Right lobe of liver (tissue), 6 donors: ENCODE data around the gene CPLX1. TPM values are rescaled to one million over a fixed set of nuclear protein-coding genes. Genes with fewer than 3 reads are reported as not detected.
"Not testable (repeated sequence)": the region's sequence is repeated elsewhere in the genome, so short reads cannot be mapped to it uniquely, and the experiment has no call there.

Experiments
- ATAC-seq, 4 donors: fragments of 200-7000 bp; cut with Tn5 transposase; one replicate each; pipeline ENCODE4 v1.9.1; 2020; ENCODE audit warnings: mild to moderate bottlenecking in 4 of 4, moderate library complexity in 4 of 4
- DNase-seq, 3 donors: peaks; one replicate each; pipeline ENCODE4 v3.0.0-alpha.2; 2020
- H3K27ac ChIP-seq, 3 donors: fragments of 200-600 bp; one replicate each; pipeline ENCODE4 v1.8.0; 2022
- H3K27me3 ChIP-seq, 2 donors: fragments of 200-600 bp; one replicate each; pipeline ENCODE4 v1.8.0; 2022
- H3K36me3 ChIP-seq, 4 donors: fragments of 200-600 bp; sonication (generic) in 1 of 4; one replicate each; pipeline versions ENCODE4 v1.5.1 to v1.8.0; 2017 to 2022; ENCODE audit warnings: control low read depth in 1 of 4
- H3K4me1 ChIP-seq, 4 donors: fragments of 200-600 bp; sonication (generic) in 1 of 4; one replicate each; pipeline versions ENCODE4 v1.5.1 to v1.8.0; 2017 to 2022; ENCODE audit warnings: control low read depth in 1 of 4
- H3K4me3 ChIP-seq, 3 donors: fragments of 200-600 bp; one replicate each; pipeline ENCODE4 v1.8.0; 2022
- H3K9me3 ChIP-seq, 4 donors: fragments of 200-600 bp; sonication (generic) in 1 of 4; one replicate each; pipeline versions ENCODE4 v1.5.1 to v1.8.0; 2017 to 2022; ENCODE audit warnings: control low read depth in 1 of 4
- CTCF ChIP-seq, 4 donors: fragments of 200-600 bp in 3 of 4; fragments of 450-650 bp in 1 of 4; IDR thresholded peaks; one replicate each; pipeline versions ENCODE4 v1.5.1 to v1.8.0; 2016 to 2022; ENCODE audit warnings: antibody characterized with exemption in 4 of 4, mild to moderate bottlenecking in 2 of 4
- POLR2A ChIP-seq: fragments of 450-650 bp; IDR thresholded peaks from one replicate; pipeline ENCODE4 v1.6.1; 2017; ENCODE audit warnings: antibody characterized with exemption, mild to moderate bottlenecking
- WGBS: methylation state at CpG from one replicate; pipeline ENCODE4 v1.1.6; 2018; ENCODE audit warnings: low coverage, low lambda C conversion rate; ENCODE audit not compliant: insufficient coverage; ENCODE audit errors: missing lambda C conversion rate; 5-methylcytosine and 5-hydroxymethylcytosine counted together
- intact Hi-C, 2 donors: fragments of 100-400 bp; cut with DNase I; formaldehyde crosslinking; loops; one replicate each; pipeline versions ENCODE4 v1.11.2 to v1.14.1; 2022
- total RNA-seq, 6 experiments: library from RNA; depleted of rRNA in 2 of 6; stranded (reverse); fragments of >200 nt in 2 of 6; fragmentation: NEBNext Ultra II Directional in 3 of 6; extraction: Animal tissue kit (Norgen Biotek cat#: 25700) in 3 of 6; gene quantifications; one replicate each; pipeline versions ENCODE4 v1.1.0 to v1.2.4, GENCODE V29; 2016 to 2023
- donor health status: DM: no; HTN: yes; CAD: no.
- donor health status: DM: no; HTN: no; CAD: no.
- donor health status: DM: no; HTN: no; CAD: no.
- donor health status: DM: no; HTN: yes; CAD: no.
- donor health status: DM: no; HTN: yes; CAD: no.

Gene CPLX1
- total RNA-seq, 6 experiments from 2014 or later: 0.86 to 3.7 (median 2.4) TPM

GRCh38 chr4:761086-761485, 64.8 kb downstream of the CPLX1 start:
- H3K36me3 ChIP-seq: peaks cover 0 to 13% (median 4%) of the 10 kb centered on the region in 4 donors
- peak in 1 of 3 donors; percentile 37 for DNase-seq
- H3K9me3 ChIP-seq: no peaks in the 10 kb centered on the region
- peaks cover 0 to 13% (median 4%) of the 10 kb centered on the region in 4 donors for H3K4me1 ChIP-seq
- no peak overlapping the region for H3K27ac ChIP-seq
- intact Hi-C loops: no loop called here
- H3K4me3 ChIP-seq: no peak overlapping the region
- TF ChIP-seq POLR2A (no peak), CTCF (IDR thresholded peaks at IDR 0.05) (no peak)
- H3K27me3 ChIP-seq: no peaks in the 10 kb centered on the region
- no peak for ATAC-seq
- 91% methylated on average over 12 of the region's 14 CpGs for WGBS

GRCh38 chr4:760616-761015, 65.3 kb downstream of the CPLX1 start:
- 90% methylated on average over 17 of the region's 21 CpGs for WGBS
- ATAC-seq (no peak), DNase-seq (peak in 1 of 3 donors; percentile 45)
- H3K36me3 ChIP-seq: peaks cover 0 to 13% (median 4%) of the 10 kb centered on the region in 4 donors
- H3K4me3 ChIP-seq: no peak overlapping the region
- peaks cover 0 to 8% (median 2%) of the 10 kb centered on the region in 4 donors for H3K4me1 ChIP-seq
- TF ChIP-seq CTCF (IDR thresholded peaks at IDR 0.05) (no peak), POLR2A (no peak)
- intact Hi-C loops: no loop called here
- H3K27me3 ChIP-seq: no peaks in the 10 kb centered on the region
- no peaks in the 10 kb centered on the region for H3K9me3 ChIP-seq
- no peak overlapping the region for H3K27ac ChIP-seq

GRCh38 chr4:759810-760209, 66.1 kb downstream of the CPLX1 start:
- DNase-seq: peak in 1 of 3 donors; percentile 29
- peaks cover 0 to 13% (median 4%) of the 10 kb centered on the region in 4 donors for H3K36me3 ChIP-seq
- not testable (repeated sequence) for H3K9me3 ChIP-seq, ATAC-seq, H3K4me1 ChIP-seq, H3K27ac ChIP-seq, H3K27me3 ChIP-seq, H3K4me3 ChIP-seq
- intact Hi-C loops: loop anchor here in 1 of 2 donors (10.0 kb wide), 1 partner anchor 105 kb away; no protein-coding TSS in a partner anchor
- 90% methylated on average over 19 of the region's 24 CpGs for whole genome bisulfite sequencing

GRCh38 chr4:757111-757510, 68.8 kb downstream of the CPLX1 start:
- DNase-seq: peak in 1 of 3 donors; percentile 49

More at GRCh38 chr4:757111-757510, 68.8 kb downstream of the CPLX1 start:
- H3K27me3 ChIP-seq: no peaks in the 10 kb centered on the region
- H3K4me3 ChIP-seq: no peak overlapping the region
- H3K4me1 ChIP-seq: no peaks in the 10 kb centered on the region
- intact Hi-C loops: loop anchor here in 1 of 2 donors (10.0 kb wide), 1 partner anchor 108 kb away; no protein-coding TSS in a partner anchor
- 87% methylated on average over 11 of the region's 20 CpGs for WGBS
- no peak for ATAC-seq
- no peak overlapping the region for H3K27ac ChIP-seq
- peaks cover 0 to 16% (median 4%) of the 10 kb centered on the region in 4 donors for H3K36me3 ChIP-seq
- H3K9me3 ChIP-seq: no peaks in the 10 kb centered on the region
- TF ChIP-seq CTCF (IDR thresholded peaks at IDR 0.05) (no peak), POLR2A (no peak)
